NCI-H774 (cell line): Measurements from ENCODE around the gene MYLIP.
A peak's percentile ranks its signal among the peaks of the same experiment; 100 is the strongest.

Source experiments
- DNase-seq: peaks from one replicate; lab custom pipeline; 2025; lab: John Stamatoyannopoulos, UW

MYLIP gene

DNA sequence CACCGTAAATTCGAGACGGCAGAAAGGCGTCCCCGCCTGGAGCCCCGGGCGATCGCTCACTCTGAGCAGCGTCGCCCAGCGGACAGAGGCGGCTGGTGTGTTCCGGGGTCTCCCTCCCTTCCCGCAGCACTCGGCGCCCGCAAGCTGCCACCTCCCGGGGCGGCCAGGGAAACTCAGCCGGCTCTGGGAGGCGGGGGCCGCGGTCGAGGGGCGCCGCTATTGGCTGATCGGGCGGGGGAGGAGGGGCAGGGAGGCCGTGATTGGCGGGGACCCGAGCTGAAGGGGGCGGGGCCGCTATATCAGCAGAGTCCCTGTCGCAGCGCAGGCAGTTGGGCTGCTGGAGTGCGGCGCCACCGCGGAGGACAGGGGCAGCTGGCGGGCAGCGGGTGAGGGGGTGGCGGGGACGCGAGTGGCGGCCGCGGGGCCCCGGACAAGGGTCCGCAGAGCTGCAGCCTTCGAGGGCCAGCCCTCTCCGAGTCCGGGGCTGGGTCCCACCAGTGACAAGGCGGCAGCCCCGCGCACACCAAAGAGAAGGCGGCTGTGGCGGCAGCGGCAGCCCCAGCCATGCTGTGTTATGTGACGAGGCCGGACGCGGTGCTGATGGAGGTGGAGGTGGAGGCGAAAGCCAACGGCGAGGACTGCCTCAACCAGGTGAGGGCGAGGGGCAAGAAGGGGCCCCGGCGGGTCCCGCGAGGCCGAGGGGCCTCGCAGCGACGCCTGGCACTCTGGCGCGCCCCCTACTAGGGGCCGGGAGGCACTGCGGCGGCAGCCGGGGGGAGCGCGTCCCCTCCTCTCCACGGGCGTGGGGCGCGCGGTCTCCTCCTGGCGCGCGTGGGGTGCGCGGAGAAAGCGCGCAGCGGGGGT, at the start of gene MYLIP:
Gene MYLIP, plus strand, starts transcription at position 328 of the 864 bp plus-strand sequence. Its CDS starts 237 bp downstream, at position 565.
- DNase-seq = peak; percentile 96

DNA sequence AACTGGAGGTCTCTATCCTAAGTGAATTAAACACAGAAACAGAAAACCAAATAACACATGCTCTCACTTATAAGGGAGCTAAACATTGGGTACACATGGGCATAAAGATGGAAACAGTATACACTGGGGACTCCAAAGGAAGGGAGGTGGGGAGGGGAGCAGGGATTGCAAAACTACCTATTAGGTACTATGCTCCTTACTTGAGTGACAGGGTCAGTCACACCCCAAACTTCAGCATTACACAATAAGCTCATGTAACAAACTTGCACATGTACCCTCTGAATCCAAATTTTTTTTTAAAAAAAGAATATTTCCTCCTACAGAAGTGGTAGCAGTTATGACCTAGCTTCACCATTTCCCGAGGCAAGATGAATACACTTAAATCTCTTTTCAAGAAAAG, 49.5 kb upstream of the MYLIP start:
- no peak for DNase-seq

DNA sequence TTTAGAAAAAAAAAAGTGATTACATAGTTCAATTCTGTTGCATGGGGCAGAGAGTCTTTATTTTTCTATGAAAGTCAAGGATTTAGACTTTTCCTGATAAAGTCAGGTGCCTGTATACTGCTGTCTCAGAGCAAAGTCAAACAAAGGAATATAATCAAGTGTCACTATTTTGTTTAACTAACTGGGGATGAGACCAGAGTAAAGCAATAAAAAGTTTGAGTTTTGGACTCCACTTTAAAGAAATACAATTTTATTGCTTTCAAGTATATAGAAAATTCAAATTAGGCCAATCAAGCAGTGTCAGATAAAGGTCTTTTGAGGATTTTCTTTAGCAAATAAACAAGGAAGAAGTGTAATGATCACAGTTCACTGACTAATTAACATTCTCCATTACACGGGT, 48.7 kb upstream of the MYLIP start:
- no peak for DNase-seq

DNA sequence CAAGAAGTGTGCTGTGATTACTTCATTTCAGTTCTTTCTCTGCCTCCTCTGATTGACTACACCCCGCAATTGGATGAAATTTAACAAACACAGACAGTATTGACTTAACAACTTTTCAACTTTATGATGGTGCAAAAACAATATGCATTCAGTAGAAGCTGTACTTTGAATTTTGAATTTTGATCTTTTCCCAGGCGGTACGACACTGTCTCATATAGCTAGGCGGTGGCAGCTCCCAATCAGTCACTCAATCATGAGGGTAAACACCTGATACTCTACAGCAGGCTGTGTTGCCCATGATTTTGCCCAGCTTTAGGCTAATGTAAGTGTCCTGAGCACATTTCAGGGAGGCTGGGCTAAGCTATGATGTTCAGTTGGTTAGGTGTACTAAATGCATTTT, 47.6 kb upstream of the MYLIP start:
- no peak for DNase-seq

DNA sequence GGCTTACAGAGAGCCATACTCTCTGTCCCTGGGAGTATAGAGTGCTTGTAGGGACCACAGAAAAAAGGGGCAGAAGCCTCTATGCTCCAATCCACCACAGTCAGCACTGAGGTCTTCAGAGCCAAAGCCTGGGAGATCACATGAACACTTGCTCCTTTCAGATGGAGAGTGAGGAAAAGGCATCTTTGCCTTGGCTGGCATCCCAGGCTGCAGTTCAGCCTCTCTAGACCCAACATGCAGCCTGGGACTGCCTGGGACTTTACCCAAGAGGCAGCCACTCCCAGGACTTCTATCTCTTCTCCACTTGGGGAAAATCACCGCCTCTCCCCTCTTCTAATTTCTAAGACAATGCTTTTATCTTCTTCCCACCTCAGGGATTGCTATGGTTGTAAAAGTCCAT, 46.5 kb upstream of the MYLIP start:
- no peak for DNase-seq

DNA sequence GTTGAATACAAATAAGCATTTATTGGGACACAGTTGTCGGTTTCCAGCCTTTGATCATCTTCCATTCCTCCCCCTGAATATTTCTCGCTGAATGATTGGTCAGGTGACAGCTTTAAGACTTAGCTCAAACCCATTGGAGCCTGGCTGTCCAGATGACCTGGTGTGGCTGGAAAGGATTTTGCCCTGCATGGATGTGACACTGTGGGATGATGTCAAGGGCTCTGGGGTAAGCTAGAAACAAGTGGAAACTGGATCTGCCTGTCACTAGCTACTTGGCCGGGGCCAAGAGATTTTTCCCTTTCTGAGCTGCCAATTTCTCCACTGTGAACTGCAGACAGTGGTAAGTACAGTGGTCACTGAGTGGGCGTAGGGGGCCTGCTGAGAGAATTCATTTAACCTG, 41.9 kb upstream of the MYLIP start:
- no peak for DNase-seq

DNA sequence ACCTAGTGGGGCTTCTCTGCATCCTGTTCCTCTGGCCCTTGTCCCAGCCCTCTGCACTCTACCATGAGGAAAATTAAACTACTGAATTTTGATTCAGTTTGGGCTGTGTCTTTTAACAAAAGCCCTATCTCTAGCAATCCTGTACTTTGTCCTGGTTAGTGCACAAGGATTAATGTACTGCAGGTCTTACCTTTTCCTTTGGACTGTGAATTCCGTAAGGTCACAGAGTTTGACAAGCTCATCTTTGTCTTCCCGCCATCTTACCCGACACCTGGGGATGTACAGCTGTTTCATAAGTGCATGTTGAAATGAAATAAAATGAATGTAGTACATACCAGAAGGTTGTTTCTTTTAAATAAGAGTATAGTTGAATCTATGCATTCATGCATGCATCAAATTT, 41.5 kb upstream of the MYLIP start:
- DNase-seq = no peak

DNA sequence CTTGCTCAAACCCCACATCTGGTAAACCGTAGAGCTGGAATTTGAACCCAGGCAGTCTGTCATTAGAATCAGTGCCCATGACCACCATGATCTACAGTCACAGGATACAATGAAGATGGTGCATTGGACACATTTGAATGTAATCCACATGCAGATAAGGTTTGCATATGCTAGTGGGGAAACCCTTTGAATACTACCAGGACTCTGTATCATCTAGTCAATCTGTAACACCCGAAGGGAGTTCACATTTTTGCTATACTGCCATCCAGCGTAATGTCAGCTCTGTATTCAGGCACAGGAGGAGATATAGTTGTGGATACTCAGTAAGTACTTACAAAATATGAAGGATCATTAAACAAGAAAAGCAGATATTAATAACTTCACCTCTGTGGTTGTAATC, 40.5 kb upstream of the MYLIP start:
- DNase-seq = no peak

DNA sequence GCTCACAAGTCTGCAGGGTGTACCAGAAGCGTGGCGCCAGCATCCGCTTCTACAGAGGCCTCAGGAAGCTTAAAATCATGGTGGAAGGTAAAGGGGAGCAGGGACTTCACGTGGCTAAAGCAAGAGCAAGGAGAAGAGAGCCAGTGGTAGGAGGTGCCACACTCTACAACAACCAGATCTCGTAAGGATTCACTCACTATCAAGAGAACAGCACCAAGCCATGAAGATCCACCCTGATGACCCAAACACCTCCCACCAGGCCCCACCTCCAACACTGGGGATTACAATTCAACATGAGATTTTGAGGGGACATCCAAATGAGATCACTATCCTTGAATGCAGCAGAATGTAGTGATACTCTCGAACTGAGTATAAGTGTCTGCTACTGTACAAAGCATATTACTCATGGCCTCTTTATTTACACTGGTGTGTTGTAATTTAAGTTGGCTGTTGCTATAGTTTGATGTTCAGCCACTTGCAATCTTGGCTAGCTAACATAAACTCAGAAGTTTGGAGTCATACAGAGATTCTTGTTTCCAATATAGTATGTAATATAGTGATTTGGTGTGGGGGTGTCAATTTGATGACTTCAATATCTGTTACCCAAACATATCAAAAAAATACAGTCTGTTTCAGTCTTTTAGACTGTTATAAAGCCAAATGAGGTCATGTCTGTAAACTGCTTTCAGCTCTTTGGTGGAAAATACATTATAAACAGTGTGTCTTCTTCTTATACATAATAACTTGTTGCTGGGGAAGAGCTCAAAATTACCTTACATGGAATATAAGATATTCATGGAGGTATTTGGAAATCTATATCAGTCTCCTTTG, 39.4 kb upstream of the MYLIP start:
- DNase-seq = no peak

DNA sequence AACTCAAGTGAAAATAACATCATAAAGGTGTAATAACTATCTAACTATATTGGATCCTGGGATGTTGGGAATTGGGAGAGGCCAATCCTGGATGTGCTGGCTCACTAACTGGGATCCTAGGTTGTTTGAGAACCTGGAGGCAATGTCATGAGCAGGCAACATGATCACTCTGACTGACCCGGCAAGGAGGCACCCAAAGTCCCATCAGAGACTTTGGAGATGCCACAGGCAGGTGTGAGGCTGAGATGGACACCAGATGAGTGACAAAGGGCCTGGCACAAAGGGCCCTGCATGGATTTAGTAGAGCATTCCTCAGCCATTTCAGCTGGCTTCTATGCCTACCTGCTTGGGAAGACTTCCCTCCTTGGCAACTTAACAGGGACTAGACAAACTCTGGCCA, 38.4 kb upstream of the MYLIP start:
- DNase-seq = no peak

DNA sequence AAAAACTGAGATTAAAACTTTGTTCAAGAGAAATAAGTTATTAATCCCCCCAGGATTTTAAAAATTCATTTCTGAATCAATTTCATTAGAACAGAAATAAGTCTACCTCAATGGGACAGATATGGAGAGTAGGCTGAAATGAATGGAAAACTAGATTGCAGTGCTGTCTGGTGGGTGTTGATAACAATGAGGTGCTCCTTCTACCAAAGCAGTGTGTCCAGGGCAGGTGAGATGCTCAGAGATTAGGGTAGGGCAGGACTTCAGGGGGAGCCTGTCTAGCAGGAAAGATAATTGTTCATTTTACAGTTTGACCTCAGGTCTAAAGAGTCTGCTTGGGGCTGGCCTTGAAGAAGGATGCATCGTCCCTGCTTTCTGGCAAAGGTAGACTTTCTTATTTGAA, 38.0 kb upstream of the MYLIP start:
- DNase-seq = no peak

DNA sequence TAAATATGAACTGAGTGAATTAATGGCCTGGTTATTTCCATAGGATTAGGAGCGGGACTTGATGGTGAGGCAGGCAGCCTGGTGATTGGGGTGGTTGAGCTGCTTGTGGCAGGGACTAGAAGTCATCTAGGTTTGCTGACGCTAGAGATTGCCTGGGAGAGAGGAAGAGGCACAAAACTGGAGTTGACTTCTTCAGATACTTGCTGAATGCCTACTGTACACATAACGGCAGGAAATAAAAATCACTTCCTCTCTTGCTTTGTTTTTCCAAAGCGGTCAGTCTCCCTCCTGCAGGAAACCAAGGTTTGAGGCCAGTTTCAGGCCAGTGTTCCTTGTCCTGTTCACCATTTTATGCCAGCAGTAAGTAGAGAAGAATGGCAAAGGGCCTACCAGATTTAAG, 36.7 kb upstream of the MYLIP start:
- DNase-seq = no peak

DNA sequence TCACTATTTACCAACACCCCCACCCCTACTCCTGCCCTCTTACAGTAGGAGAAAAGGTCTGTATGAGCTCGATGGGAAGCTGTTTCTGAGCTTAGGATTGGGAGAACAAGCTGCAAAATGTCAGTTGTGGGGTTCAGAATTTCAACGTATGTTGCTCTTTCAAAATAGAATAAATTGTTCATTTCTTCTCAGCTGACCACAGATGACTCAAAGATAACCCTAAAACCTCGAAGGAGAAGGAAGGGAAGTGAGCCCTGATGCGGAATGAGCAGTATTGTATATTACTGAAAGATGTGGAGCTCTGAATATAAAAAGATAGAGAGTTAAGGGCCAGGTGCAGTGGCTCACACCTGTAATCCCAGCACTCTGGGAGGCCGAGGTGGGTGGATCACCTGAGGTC, 35.9 kb upstream of the MYLIP start:
- no peak for DNase-seq

DNA sequence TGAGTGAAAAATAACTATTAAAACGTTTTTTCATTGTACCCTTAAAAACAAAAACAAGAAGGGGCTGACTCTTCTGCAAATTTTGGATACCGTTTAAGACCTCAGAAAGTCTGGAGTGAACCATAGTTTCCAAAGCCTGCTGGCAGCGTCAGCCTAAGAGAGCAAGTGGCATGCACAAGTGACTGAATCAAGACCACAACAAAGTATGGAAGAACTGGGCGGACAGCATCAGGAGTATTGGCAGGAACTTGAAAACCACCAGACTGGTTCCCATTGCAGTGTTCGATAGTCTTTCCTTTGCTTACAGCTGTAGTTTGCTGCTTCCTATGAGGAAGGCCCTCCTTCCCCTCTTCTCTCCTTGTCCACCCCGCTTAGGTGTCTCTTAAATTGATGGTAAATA, 33.7 kb upstream of the MYLIP start:
- DNase-seq = no peak

DNA sequence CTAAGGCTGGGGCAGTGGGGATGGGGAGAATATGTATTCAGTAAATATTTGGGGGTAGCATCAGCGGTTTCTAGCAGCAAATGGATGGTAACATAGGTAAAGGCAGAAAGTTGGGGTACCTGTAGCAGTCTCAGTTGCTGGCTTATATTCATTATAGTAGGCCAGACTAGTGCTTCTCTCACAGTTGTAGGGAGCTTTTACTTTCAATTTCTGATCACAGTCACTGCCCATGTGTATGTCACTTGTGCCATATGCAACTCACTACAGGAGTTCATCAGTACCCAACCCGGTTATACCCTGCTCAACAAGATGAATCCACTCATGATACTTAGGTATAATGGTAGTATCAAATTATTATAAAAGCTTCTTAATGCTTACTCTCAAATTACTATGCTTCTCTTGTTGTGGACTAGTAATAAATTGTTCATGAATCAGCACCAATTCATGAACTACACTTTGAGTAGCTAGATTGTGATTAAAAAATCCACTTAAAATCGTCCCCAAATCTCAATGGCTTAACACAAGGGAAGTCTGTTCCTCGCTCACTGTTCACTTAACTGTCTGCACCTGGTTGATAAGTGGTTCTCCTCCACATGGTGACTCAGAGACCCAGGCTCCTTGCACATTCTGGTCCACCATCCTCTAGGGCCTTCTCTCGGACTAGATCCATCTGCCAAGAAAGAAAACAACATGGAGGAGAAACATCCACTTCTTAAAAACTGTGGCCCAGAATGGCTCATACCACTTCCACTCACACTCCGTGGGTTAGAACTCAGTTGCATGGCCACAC, 31.3 kb upstream of the MYLIP start:
- DNase-seq = no peak

DNA sequence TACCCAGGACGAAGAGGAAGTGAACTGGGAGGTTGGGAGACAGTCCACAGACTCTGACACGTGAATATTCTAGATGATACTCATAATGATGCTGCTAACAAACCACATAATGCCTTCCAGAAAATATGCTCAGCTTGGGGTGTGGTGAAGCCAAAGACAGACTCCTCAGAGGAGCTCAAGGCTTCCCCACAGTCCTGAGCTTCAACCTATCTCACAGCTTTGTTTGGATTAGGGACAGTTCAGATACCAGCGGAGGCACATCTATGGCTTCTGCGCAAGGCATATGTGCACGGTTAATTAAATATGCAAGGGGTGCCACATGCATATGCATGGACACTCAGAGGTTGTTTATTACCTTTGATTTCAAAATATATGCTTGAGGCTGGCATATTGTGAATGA, 30.7 kb upstream of the MYLIP start:
- DNase-seq = no peak

DNA sequence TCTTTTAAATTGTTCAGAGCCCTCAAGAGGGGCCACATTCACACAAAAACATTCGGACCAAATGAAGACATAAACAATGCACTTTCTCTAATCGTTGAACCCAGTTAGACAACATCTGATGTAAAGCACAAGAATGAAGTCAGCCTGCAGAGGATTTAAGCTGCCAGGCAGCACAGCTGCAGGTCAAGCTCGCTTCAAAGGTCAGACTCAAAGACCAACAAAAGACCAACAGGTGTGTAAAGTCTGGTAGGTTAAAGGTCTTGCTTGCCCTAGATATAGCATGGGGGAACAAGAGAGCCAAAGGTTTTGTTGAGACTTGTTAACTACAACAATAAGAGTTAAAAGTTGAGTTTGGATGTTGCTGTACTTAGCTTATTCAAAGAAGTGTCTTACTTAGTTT, 26.7 kb upstream of the MYLIP start:
- no peak for DNase-seq

DNA sequence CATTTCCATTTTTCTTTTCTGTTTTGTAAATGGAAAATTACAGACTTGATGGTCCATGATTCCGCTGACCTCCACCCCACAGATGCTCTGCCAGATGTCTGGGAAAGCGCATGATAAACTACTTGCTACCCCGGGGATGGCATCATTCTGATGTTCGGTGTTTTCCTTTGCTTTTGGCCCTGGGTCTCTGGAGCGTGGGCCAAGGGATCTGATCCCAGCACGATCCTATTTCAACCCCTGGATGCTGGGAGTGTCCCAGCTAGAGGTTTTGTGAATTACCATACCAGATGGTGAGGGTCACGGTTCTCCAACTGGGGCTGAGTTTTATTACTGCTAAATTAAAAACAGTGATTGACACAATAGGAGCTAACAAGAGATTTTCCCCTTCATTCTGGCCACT, 25.2 kb upstream of the MYLIP start:
- no peak for DNase-seq

DNA sequence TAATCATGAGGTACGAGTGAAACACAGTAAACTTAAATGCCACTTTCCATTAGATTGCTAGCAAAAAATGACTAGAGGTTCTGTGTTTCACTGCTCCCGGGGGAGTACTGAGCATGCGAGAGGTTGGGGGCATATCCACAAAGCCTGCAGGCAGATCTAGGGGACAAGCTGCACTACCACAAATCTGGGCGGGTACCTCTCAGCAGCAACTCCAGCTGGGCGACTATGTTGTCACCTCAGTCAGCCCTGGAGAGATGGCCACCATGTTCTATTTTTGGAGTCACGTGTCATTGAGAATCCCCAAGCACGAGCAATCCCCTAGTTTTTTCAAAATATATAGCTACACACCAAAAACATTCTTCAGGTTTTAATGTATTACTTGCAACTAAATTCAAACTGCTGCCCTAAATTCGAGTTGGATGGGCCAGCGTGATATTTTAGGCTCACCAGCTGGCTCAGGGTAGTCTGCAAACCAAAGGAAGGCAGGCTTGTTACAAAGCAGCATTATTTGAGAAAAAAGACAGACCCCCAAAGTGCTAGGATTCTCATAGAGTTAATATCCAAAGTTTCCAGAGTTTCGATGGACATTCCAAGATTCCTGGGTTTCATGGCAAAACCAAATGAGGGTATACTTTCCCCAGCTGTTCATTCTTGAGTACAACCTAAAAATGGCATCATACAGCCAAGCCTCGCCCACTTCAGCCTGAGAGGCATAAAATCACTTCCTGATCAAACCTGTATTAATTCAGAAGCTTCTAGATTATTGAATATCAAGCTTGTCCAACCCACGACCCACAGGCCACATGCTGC, 24.1 kb upstream of the MYLIP start:
- DNase-seq = no peak

DNA sequence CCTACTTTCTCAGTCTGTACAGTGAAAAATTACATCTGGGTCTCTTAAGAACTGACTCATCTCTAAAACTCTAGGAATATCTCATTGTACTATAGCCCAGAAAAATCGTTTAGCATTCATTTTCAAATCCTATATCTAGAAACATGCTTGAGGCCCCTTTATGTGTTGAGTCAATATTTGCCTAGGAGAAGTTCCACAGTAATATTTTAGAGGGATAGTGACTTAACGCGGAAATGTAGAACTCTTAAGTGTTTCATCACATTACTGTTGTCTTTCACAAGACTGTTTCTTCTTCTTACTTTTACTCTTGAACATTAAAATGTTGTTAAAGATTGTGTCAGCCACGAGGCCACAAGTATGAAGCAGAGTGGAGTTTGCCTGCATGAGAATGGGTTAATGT, 23.0 kb upstream of the MYLIP start:
- no peak for DNase-seq

DNA sequence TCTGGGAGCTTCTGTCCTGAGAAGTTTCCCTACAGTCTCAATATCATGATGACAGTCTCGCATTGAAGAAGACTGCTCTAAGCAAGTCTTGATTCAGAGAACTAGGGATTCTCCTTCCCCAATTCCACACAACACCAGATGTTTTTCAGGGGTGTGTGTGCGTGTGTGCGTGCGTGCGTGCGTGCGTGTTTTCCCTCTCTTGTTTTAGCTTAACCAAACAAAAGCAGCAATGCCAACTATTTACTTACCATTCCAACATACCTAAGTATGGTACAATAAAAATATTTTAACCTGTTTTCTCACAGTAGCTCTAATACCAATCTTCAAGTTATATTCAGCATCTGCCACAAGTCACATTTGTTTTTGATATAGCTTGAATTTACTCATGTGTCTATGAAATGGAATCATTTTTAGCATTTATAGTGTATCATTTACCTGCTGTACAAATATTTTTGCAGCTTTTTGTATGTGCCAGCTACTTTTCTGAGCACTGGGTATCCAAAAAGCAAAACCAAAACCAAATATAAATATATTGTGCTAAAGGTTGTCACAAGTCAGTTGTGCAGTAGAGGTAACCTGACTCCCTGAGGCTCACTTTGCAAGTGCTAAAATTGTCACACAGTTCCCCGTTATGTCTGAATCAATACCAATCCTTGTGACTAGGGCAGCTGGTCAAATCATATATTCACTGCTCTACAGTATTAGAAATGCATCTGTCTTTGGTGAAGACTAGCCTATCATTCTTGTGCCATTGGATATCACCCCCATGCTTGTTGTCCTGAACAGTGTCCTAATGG, 21.7 kb upstream of the MYLIP start:
- no peak for DNase-seq
